H9 (cell line): Measurements from ENCODE around the gene FNDC3B. TPM values are rescaled to one million over a fixed set of nuclear protein-coding genes. Genes with fewer than 3 reads are reported as not detected.

Experiments
- DNase-seq: peaks from one replicate; pipeline ENCODE4 v3.0.0-alpha.2; 2017
- H2AFZ ChIP-seq: one replicate; pipeline ENCODE4 v1.6.1; 2013; ENCODE audit warnings: mild to moderate bottlenecking, low read length, control low read depth, moderate library complexity
- H2AK5ac ChIP-seq: 2 replicates; pipeline ENCODE4 v1.6.1; 2013; ENCODE audit warnings: low read length, control low read depth, mixed read lengths; ENCODE audit not compliant: insufficient read length
- H2BK120ac ChIP-seq: one replicate; pipeline ENCODE4 v1.6.1; 2013; ENCODE audit warnings: low read depth, mild to moderate bottlenecking, low read length, control low read depth, inconsistent platforms; ENCODE audit not compliant: poor library complexity, severe bottlenecking
- H2BK12ac ChIP-seq: 2 replicates; pipeline ENCODE4 v1.6.1; 2013; ENCODE audit warnings: low read length, control low read depth, mixed read lengths, low read depth; ENCODE audit not compliant: insufficient read length
- H2BK15ac ChIP-seq: 2 replicates; pipeline ENCODE4 v1.6.1; 2013; ENCODE audit warnings: low read depth, low read length, control low read depth
- H2BK20ac ChIP-seq: one replicate; pipeline ENCODE4 v1.6.1; 2013; ENCODE audit warnings: low read depth, mild to moderate bottlenecking, low read length, control low read depth, inconsistent platforms; ENCODE audit not compliant: poor library complexity, severe bottlenecking
- H2BK5ac ChIP-seq: 2 replicates; pipeline ENCODE4 v1.6.1; 2013; ENCODE audit warnings: low read length, control low read depth, mixed read lengths; ENCODE audit not compliant: insufficient read length
- H3K14ac ChIP-seq: 2 replicates; pipeline ENCODE4 v1.6.1; 2013; ENCODE audit warnings: low read length, control low read depth; ENCODE audit not compliant: insufficient read depth
- H3K18ac ChIP-seq: 2 replicates; pipeline ENCODE4 v1.6.1; 2013; ENCODE audit warnings: low read depth, mild to moderate bottlenecking, mixed read lengths, low read length, control low read depth; ENCODE audit not compliant: insufficient read length
- H3K23ac ChIP-seq: 2 replicates; pipeline ENCODE4 v1.6.1; 2013; ENCODE audit warnings: low read length, control low read depth, mixed read lengths, low read depth; ENCODE audit not compliant: insufficient read length
- H3K23me2 ChIP-seq: 2 replicates; pipeline ENCODE4 v1.6.1; 2013; ENCODE audit warnings: low read depth, mild to moderate bottlenecking, mixed read lengths, low read length, control low read depth; ENCODE audit not compliant: insufficient read length, poor library complexity, severe bottlenecking
- H3K27ac ChIP-seq: 2 replicates; pipeline ENCODE4 v1.5.1; 2013; ENCODE audit warnings: low read length, control low read depth, mixed read lengths, low read depth; ENCODE audit not compliant: insufficient read length
- H3K27me3 ChIP-seq: 2 replicates; pipeline ENCODE4 v1.6.1; 2013; ENCODE audit warnings: low read length, control low read depth, inconsistent platforms; ENCODE audit not compliant: insufficient read depth
- H3K4ac ChIP-seq: 2 replicates; pipeline ENCODE4 v1.6.1; 2013; ENCODE audit warnings: low read depth, mild to moderate bottlenecking, control low read depth, inconsistent platforms, low read length, moderate library complexity
- H3K4me1 ChIP-seq: 2 replicates; pipeline ENCODE4 v1.6.1; 2013; ENCODE audit warnings: low read length, control low read depth, inconsistent platforms; ENCODE audit not compliant: insufficient read depth
- H3K4me2 ChIP-seq: 2 replicates; pipeline ENCODE4 v1.6.1; 2013; ENCODE audit warnings: low read length, control low read depth, mixed read lengths; ENCODE audit not compliant: insufficient read length, insufficient read depth
- H3K56ac ChIP-seq: 2 replicates; pipeline ENCODE4 v1.6.1; 2013; ENCODE audit warnings: low read depth, mild to moderate bottlenecking, mixed read lengths, low read length, control low read depth; ENCODE audit not compliant: insufficient read length
- H3K79me1 ChIP-seq: 2 replicates; pipeline ENCODE4 v1.6.1; 2013; ENCODE audit warnings: low read depth, mild to moderate bottlenecking, moderate library complexity, low read length, control low read depth, inconsistent platforms; ENCODE audit not compliant: insufficient read depth, poor library complexity, severe bottlenecking
- H3K79me2 ChIP-seq: 2 replicates; pipeline ENCODE4 v1.6.1; 2013; ENCODE audit warnings: low read length, control low read depth, inconsistent platforms; ENCODE audit not compliant: insufficient read depth
- H3K9ac ChIP-seq: 2 replicates; pipeline ENCODE4 v1.6.1; 2013; ENCODE audit warnings: low read length, control low read depth, mixed read lengths; ENCODE audit not compliant: insufficient read length; ENCODE audit errors: extremely low read depth
- H3K9me3 ChIP-seq: one replicate; pipeline ENCODE4 v1.6.1; 2013; ENCODE audit warnings: low read depth, low read length, inconsistent platforms; ENCODE audit not compliant: control insufficient read depth
- H3T11ph ChIP-seq: one replicate; pipeline ENCODE4 v1.6.1; 2013; ENCODE audit warnings: mild to moderate bottlenecking, low read length, control low read depth, inconsistent platforms
- H4K20me1 ChIP-seq: one replicate; pipeline ENCODE4 v1.6.1; 2013; ENCODE audit not compliant: control insufficient read depth, insufficient read length, insufficient read depth
- H4K5ac ChIP-seq: 2 replicates; pipeline ENCODE4 v1.6.1; 2013; ENCODE audit warnings: low read depth, mild to moderate bottlenecking, mixed read lengths, low read length, control low read depth; ENCODE audit not compliant: insufficient read length
- H4K8ac ChIP-seq: replicated peaks from 2 replicates; pipeline ENCODE4 v1.6.1; 2013; ENCODE audit warnings: low read length, control low read depth, mixed read lengths, low read depth; ENCODE audit not compliant: insufficient read length
- H4K91ac ChIP-seq: 2 replicates; pipeline ENCODE4 v1.6.1; 2013; ENCODE audit warnings: low read depth, mild to moderate bottlenecking, moderate library complexity, mixed read lengths, low read length, control low read depth; ENCODE audit not compliant: insufficient read length
- H3K27ac Mint-ChIP-seq, 3 experiments: 2 replicates in 2 of 3; 3 replicates in 1 of 3; pipeline ENCODE4 v1.8.0; 2020 to 2021; ENCODE audit warnings: mixed read lengths in 3 of 3, mild to moderate bottlenecking in 1 of 3, moderate library complexity in 1 of 3
- H3K27me3 Mint-ChIP-seq: 2 replicates; pipeline ENCODE4 v1.8.0; 2021; ENCODE audit warnings: low read depth, mild to moderate bottlenecking, moderate library complexity, mixed read lengths
- H3K36me3 Mint-ChIP-seq, 3 experiments: 2 replicates in 2 of 3; 3 replicates in 1 of 3; pipeline ENCODE4 v1.8.0; 2020 to 2021; ENCODE audit warnings: low read depth in 3 of 3, mixed read lengths in 3 of 3; ENCODE audit not compliant: insufficient read depth in 1 of 3
- H3K4me1 Mint-ChIP-seq, 2 experiments: 2 replicates each; pipeline ENCODE4 v1.8.0; 2020; ENCODE audit warnings: mixed read lengths in 2 of 2
- H3K4me3 Mint-ChIP-seq, 2 experiments: 2 replicates in 1 of 2; 3 replicates in 1 of 2; pipeline ENCODE4 v1.8.0; 2020 to 2021; ENCODE audit warnings: mild to moderate bottlenecking in 2 of 2, mixed read lengths in 2 of 2, moderate library complexity in 1 of 2
- H3K9me3 Mint-ChIP-seq, 2 experiments: 2 replicates in 1 of 2; 3 replicates in 1 of 2; pipeline ENCODE4 v1.8.0; 2020; ENCODE audit warnings: mild to moderate bottlenecking in 2 of 2, mixed read lengths in 2 of 2, moderate library complexity in 1 of 2
- WGBS: extraction: QIAGEN DNeasy Blood & Tissue Kit; methylation state at CpG from one replicate; pipeline ENCODE4 v1.1.7; 2013; ENCODE audit warnings: missing lambda C conversion rate, low lambda C conversion rate, mixed read lengths; ENCODE audit not compliant: insufficient read length; ENCODE audit errors: extremely low coverage; 5-methylcytosine and 5-hydroxymethylcytosine counted together
- total RNA-seq: library from RNA; stranded (reverse); gene quantifications from 2 replicates; pipeline ENCODE4 v1.2.1, GENCODE V29; 2021
- TF ChIP-seq, protein P1 (sequence below): fragments of 200-600 bp; sonication (generic); conservative IDR thresholded peaks from 3 replicates; pipeline ENCODE4 v1.8.0; 2021; ENCODE audit warnings: antibody characterized with exemption, mild to moderate bottlenecking

The FNDC3B gene
- total RNA-seq, 1 experiment from 2014 or later, result 43.8 TPM

DNA sequence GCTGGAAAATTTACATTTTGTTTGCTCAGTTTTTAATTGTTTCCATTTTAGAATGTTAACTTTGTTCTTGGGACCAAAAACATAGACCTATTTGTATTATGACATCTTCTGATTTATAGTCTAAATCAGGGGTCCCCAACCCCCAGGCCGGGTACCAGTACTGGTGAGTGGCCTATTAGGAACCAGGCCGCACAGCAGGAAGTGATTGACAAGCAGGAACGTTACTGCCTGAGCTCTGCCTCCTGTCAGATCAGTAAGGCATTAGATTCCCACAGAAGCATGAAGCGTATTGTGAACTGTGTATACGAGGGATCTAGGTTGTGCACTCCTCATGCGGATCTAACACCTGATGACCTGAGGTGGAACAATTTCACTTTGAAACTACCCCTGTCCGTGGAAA lies 357.0 kb downstream of the FNDC3B start:
- H3K9me3 ChIP-seq, result no peaks in the 10 kb centered on the region
- no peaks in the 10 kb centered on the region for H3K27me3 Mint-ChIP-seq
- H3K4me2 ChIP-seq, result no peak overlapping the region
- no peak overlapping the region for H3K23ac ChIP-seq
- H3K4me1 Mint-ChIP-seq, result peaks cover 1 to 7% of the 10 kb centered on the region in 2 experiments; a peak in 2 of 4 replicates
- H3K9me3 Mint-ChIP-seq, result no peaks in the 10 kb centered on the region; a peak in 1 of 5 replicates
- H4K5ac ChIP-seq, result no peak overlapping the region
- no peak overlapping the region for H2BK120ac ChIP-seq
- no peak overlapping the region for H3K56ac ChIP-seq
- peaks cover 18 to 27% (median 18%) of the 10 kb centered on the region in 3 experiments for H3K36me3 Mint-ChIP-seq
- no peaks in the 10 kb centered on the region for H3K4me1 ChIP-seq
- no peak overlapping the region for H3K4me3 Mint-ChIP-seq
- H3K27ac ChIP-seq, result no peak overlapping the region
- H2BK5ac ChIP-seq, result no peak overlapping the region
- no peak overlapping the region for H3K27ac Mint-ChIP-seq
- no peak overlapping the region for H3K4ac ChIP-seq
- no peak overlapping the region for H3T11ph ChIP-seq
- H3K23me2 ChIP-seq, result no peaks in the 10 kb centered on the region
- H3K18ac ChIP-seq, result no peak overlapping the region
- H4K91ac ChIP-seq, result no peak overlapping the region
- H3K14ac ChIP-seq, result no peak overlapping the region
- H3K27me3 ChIP-seq, result no peaks in the 10 kb centered on the region
- no peak overlapping the region for H2AK5ac ChIP-seq
- WGBS, result no CpG with 5 or more reads among the region's 7 CpGs
- no peak overlapping the region for H2BK12ac ChIP-seq
- H2BK15ac ChIP-seq, result no peak overlapping the region
- H2BK20ac ChIP-seq, result no peak overlapping the region
- H4K8ac ChIP-seq, result no peak overlapping the region
- no peaks in the 10 kb centered on the region for H3K79me1 ChIP-seq
- TF ChIP-seq, protein P1, sequence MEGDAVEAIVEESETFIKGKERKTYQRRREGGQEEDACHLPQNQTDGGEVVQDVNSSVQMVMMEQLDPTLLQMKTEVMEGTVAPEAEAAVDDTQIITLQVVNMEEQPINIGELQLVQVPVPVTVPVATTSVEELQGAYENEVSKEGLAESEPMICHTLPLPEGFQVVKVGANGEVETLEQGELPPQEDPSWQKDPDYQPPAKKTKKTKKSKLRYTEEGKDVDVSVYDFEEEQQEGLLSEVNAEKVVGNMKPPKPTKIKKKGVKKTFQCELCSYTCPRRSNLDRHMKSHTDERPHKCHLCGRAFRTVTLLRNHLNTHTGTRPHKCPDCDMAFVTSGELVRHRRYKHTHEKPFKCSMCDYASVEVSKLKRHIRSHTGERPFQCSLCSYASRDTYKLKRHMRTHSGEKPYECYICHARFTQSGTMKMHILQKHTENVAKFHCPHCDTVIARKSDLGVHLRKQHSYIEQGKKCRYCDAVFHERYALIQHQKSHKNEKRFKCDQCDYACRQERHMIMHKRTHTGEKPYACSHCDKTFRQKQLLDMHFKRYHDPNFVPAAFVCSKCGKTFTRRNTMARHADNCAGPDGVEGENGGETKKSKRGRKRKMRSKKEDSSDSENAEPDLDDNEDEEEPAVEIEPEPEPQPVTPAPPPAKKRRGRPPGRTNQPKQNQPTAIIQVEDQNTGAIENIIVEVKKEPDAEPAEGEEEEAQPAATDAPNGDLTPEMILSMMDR, result no peak
- H2AFZ ChIP-seq, result no peak overlapping the region
- no peaks in the 10 kb centered on the region for H3K79me2 ChIP-seq
- no peak for DNase-seq
- H4K20me1 ChIP-seq, result no peaks in the 10 kb centered on the region
- H3K9ac ChIP-seq, result no peak overlapping the region
